Ecto neural progenitor cell (in vitro differentiated cells): Measurements from ENCODE around the gene STS.

ENCODE experiments used
- DNase-seq: peaks from one replicate; pipeline ENCODE4 v3.0.0-alpha.2; 2018; ENCODE audit warnings: low spot score

Gene STS

GRCh38 chrX:7179446-7179845 is 31.9 kb downstream of the STS start:
- no peak for DNase-seq

GRCh38 chrX:7184816-7185215 is 37.3 kb downstream of the STS start:
- DNase-seq, result no peak

- no peak for DNase-seq
These were observed 41.2 kb downstream of the STS start for GRCh38 chrX:7188672-7189071.

- no peak for DNase-seq
These were observed 42.6 kb downstream of the STS start for GRCh38 chrX:7190157-7190556.

GRCh38 chrX:7191681-7192110 is 44.2 kb downstream of the STS start:
- no peak for DNase-seq

GRCh38 chrX:7192871-7193270 is 45.4 kb downstream of the STS start:
- no peak for DNase-seq

- DNase-seq, result no peak
These were observed 47.1 kb downstream of the STS start for GRCh38 chrX:7194606-7195005.
